ENCODE measurements around the gene IDI1.
A peak's percentile ranks its signal among the peaks of the same experiment; 100 is the strongest.

IDI1 gene

DNA sequence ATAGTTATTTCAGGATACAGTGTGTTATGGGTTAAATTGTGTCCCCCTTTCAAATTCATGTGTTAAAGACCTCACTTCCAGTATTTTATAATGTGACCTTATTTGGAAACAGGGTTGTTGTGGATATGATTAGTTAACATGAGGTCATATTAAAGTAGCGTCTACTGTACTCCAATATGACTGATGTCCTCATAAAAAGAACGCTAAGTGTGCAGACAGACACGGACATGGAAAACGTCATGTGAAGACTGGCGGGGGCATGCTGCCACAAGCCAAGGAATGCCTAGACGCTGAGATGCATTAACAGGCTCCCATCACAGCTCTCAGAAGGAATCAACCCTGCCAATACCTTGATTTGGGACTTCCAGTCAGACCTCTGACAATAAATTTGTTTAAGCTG is 5.8 kb upstream of the IDI1 start:
- DNase-seq (ENCODE audit: low read depth), result peak; percentile 47
- peak overlapping the region; percentile 18 for H3K4me3 ChIP-seq (ENCODE audit: control insufficient read depth, low read depth, low read length)
- no peak for TF ChIP-seq CTCF (conservative IDR thresholded peaks at IDR 0.05; ENCODE audit: control insufficient read depth, insufficient read depth, low read depth, low read length)

DNA sequence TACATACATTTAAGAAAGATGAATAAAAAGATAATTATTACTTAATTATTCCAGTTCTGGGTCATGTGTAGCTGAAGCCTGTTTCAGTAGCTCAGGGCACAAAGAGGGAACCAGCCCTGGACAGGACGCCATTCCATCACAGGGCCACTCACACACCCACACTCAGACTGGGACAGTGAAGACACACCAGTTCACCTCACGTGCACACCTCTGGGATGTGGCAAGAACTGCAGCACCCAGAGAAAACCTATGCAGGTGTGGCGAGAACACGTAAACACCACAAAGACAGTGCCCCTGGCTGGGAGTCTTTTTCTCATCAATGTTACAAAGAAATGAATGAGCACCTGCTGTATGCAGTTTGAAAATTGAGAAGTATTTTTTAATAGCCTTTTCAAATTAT is 1.6 kb upstream of the IDI1 start:
- DNase-seq (ENCODE audit: low read depth), result no peak
- TF ChIP-seq CTCF (conservative IDR thresholded peaks at IDR 0.05; ENCODE audit: control insufficient read depth, insufficient read depth, low read depth, low read length), result no peak
- peak overlapping the region; percentile 98 for H3K4me3 ChIP-seq (ENCODE audit: control insufficient read depth, low read depth, low read length)

DNA sequence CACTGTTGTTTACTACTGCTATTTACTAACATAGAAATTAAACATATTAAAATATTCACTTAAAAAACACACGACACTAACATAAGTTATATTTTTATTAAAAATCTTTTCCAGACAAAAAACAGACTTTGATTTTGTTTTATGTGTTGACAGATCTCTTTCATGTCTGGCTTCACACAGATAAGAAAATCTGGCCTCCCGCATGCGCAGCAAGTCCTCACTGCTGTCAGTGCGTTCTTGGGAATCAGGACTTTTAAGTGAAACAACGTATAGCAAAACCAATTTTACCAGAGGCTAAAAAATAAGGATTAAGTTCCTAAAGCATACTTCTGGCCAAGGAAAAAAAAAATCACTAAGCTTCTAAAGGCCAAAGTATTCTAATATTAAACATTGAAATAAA is 1.2 kb upstream of the IDI1 start:
- no peak for DNase-seq (ENCODE audit: low read depth)
- H3K4me3 ChIP-seq (ENCODE audit: control insufficient read depth, low read depth, low read length), result peak overlapping the region; percentile 98
- no peak for TF ChIP-seq CTCF (conservative IDR thresholded peaks at IDR 0.05; ENCODE audit: control insufficient read depth, insufficient read depth, low read depth, low read length)

- no peak for DNase-seq (ENCODE audit: low read depth)
- TF ChIP-seq CTCF (conservative IDR thresholded peaks at IDR 0.05; ENCODE audit: control insufficient read depth, insufficient read depth, low read depth, low read length), result no peak
These were observed 573 bp upstream of the IDI1 start for GRCh38 chr10:1049425-1049958.

DNA sequence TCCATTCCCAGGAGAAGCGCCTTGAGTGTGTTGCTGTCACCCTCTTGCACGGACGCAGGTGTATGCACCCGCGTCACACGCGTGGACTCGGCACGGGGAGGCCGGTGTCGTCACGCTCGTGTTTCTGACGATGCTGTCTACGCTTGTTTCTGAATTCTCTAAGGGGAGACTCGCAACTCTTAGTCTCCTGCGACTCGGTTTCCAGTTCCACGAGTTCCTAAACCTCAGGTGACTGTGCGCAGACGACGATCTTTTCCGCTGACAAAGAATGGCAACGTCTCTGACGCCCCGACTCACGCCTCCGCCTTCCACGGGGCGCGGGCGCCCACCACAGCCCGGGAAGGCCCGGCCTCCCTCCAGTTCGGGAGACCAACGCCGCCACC is 579 bp downstream of the IDI1 start:
- H3K4me3 ChIP-seq (ENCODE audit: control insufficient read depth, low read depth, low read length), result peak overlapping the region; percentile 98
- DNase-seq (ENCODE audit: low read depth), result peak; percentile 52
- no peak for TF ChIP-seq CTCF (conservative IDR thresholded peaks at IDR 0.05; ENCODE audit: control insufficient read depth, insufficient read depth, low read depth, low read length)

More at GRCh38 chr10:1049425-1049958, 573 bp upstream of the IDI1 start:
- peak overlapping the region; percentile 98 for H3K4me3 ChIP-seq (ENCODE audit: control insufficient read depth, low read depth, low read length)

DNA sequence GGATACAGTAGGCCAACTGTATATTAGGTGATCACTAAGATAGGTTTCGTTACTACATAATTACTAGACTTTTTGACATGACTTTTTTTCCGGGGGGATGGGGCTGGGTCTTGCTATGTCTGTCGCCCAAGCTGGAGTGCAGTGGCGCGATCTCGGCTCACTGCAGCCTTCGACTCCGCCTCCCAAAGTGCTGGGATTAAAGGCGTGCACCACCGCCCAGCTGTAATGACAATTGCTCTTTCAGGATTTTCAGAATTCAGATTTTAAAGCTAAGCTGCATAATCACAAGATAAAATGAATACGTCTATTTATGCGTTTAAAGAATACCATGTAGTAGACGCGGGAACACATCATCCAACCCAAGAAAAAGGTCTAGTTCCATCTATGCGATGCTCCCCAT is 982 bp downstream of the IDI1 start:
- DNase-seq (ENCODE audit: low read depth), result no peak
- peak overlapping the region; percentile 98 for H3K4me3 ChIP-seq (ENCODE audit: control insufficient read depth, low read depth, low read length)
- TF ChIP-seq CTCF (conservative IDR thresholded peaks at IDR 0.05; ENCODE audit: control insufficient read depth, insufficient read depth, low read depth, low read length), result no peak

GRCh38 chr10:1045415-1045814 is 3.5 kb downstream of the IDI1 start:
- DNase-seq (ENCODE audit: low read depth), result no peak
- no peak for TF ChIP-seq CTCF (conservative IDR thresholded peaks at IDR 0.05; ENCODE audit: control insufficient read depth, insufficient read depth, low read depth, low read length)
- H3K4me3 ChIP-seq (ENCODE audit: control insufficient read depth, low read depth, low read length), result no peak overlapping the region

Data from fibroblast of mammary gland (primary cell).